Astrocyte of the spinal cord (primary cell): ENCODE measurements around the gene ZNF445.

ENCODE experiments used
- DNase-seq: peaks from one replicate; pipeline ENCODE4 v3.0.0; 2011; ENCODE audit warnings: low read depth, low spot score
- H3K4me3 ChIP-seq: 2 replicates; pipeline ENCODE4 v1.5.1; 2011; ENCODE audit warnings: low read depth, mild to moderate bottlenecking, low read length, moderate library complexity
- in situ Hi-C: cut with HindIII; loops from 2 replicates; pipeline ENCODE4 v1.10.0; 2017; ENCODE audit warnings: low sequenced_read_pairs
- TF ChIP-seq, protein P1 (sequence below): IDR thresholded peaks from 2 replicates; pipeline ENCODE4 v1.5.1; 2012; ENCODE audit warnings: low read depth, mild to moderate bottlenecking, low read length, inconsistent platforms

The ZNF445 gene

DNA sequence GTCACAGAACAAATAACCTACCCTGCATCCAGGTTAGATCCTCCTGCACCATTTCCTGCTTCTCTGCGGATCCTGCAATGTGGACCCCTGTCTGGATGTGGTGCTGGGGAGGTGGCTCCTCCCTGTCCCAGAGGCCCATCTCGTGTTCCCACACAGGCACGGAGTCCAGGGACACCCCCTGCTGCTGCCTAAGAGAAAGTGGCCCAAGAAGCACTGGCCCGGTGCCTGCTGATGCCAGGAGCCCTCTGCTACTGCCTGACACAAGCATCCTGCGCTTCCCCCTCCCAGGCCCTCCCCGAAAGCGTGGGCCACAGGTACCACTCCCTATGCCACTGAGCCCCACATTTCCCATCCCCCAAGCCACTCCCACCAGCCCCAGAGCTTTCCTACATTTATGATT lies 48.6 kb downstream of the ZNF445 start:
- H3K4me3 ChIP-seq = no peak overlapping the region
- in situ Hi-C loops = no loop called here
- no peak for DNase-seq
- TF ChIP-seq, protein P1, sequence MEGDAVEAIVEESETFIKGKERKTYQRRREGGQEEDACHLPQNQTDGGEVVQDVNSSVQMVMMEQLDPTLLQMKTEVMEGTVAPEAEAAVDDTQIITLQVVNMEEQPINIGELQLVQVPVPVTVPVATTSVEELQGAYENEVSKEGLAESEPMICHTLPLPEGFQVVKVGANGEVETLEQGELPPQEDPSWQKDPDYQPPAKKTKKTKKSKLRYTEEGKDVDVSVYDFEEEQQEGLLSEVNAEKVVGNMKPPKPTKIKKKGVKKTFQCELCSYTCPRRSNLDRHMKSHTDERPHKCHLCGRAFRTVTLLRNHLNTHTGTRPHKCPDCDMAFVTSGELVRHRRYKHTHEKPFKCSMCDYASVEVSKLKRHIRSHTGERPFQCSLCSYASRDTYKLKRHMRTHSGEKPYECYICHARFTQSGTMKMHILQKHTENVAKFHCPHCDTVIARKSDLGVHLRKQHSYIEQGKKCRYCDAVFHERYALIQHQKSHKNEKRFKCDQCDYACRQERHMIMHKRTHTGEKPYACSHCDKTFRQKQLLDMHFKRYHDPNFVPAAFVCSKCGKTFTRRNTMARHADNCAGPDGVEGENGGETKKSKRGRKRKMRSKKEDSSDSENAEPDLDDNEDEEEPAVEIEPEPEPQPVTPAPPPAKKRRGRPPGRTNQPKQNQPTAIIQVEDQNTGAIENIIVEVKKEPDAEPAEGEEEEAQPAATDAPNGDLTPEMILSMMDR = no peak

DNA sequence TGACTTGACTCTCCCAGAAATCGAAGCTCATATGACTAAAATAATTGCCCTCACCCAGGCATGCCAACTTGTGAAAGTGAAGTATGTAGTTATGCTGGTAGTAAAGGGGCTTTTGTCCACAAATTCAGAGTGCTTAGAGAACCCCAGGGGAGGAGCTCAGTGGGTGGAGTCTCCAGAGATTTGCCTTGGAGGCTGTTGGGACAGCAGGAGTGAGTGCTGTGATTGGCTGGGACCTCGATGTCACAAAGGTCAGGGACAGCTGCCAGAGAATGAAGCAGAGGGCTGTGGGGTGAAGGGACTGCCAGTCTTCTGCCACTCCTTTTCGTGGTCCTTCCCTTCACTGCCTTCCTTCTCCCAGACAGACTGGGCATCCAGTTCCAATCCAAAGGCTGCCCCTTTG lies 49.8 kb downstream of the ZNF445 start:
- TF ChIP-seq, protein P1 = no peak
- H3K4me3 ChIP-seq = no peak overlapping the region
- no peak for DNase-seq
- in situ Hi-C loops = no loop called here

DNA sequence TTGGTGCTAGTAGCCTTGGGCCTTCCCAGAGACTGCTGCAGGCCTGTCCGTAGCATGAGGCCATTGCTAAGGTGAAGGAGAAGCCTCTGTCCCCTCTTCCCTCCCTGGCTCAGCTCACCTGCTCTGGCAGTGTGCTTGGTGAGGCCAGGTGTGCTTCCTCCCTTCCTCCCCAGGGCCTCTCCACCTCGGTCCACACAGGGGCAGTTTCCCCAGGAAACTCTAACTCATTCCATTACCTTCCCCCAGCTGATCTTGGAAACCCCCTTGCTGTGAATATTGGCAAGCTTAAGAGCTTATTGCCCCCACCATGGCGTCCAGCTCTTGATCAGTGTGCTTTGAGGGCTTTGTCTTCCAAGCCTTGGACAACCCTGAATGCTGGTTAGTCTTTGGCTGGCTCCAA lies 52.7 kb downstream of the ZNF445 start:
- H3K4me3 ChIP-seq = no peak overlapping the region
- in situ Hi-C loops = no loop called here
- no peak for DNase-seq
- TF ChIP-seq, protein P1 = no peak

DNA sequence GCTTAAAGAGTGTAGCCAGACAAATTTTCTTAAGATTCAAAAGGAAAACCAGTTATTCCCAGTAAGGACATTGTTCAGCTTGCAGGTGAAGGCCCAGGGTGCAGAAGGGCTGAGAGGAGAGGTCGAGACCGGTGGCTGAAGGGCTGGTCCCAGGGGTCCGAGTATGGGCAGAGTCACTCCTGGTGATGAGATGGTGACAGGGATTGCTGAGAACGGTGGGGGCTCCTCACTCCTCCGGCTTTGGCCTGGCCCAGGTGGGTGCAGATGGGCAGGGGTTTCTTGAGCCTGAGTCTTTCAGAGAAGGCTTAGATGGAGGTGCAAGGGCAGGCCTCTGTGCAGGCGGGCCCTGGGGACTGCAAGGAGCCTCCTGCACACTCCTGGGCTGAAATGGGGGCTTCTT lies 56.2 kb downstream of the ZNF445 start:
- no peak overlapping the region for H3K4me3 ChIP-seq
- TF ChIP-seq, protein P1 = no peak
- in situ Hi-C loops = no loop called here
- DNase-seq = no peak

DNA sequence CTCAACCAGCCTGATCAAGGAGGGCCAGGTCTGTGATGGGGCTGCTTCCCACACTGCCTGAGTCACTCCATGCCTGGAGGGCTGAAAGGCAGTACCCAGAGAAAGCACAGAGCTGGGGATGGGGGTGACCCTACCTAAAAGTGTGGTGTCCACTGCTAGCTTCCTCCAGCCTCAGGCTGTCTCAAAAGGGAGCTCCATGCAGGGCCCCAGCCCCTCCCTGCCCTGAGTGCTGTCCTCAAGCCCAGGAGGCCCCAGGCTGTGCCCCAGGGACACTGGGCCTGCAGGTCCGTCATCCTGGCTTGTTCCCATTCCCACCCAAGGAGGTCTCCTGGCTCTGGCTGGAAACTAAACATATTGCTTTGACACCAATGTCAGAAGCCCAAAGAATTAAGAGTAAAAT lies 56.8 kb downstream of the ZNF445 start:
- TF ChIP-seq, protein P1 = no peak
- no peak overlapping the region for H3K4me3 ChIP-seq
- in situ Hi-C loops = no loop called here
- DNase-seq = no peak

DNA sequence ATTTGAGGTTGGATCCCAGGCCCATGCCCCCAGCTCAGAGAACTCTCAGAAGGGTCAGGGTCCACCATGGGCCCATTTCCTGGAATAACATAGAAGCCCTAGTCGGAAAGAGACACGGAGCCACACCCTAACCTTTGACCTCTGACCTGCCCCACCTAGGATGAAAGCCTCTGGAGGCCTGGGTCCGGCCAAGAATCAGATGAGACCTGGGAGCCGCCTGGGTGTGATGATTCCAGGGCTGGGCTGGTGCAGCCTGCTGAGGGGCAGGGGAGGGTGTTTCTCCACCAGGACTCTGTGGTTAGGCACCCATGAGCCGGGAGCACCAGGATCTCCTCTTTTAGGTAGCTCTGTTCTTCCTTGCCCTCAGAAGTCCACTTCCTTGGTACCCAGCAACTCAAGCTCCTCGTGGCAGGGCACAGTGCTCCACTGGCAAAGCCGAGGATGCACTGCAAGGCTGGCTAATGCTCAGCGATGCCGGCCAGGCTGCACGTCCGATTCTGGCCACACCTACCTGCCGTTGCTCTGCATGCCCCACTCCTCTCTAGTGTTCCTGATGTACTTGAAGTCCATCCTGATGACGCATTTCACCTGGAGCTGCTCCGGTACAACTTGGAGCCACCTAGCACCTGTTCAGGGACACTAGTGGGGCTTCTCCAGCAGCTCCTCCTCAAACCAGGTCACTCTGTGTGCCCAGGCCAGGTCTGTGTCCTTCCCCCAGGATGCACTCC lies 57.4 kb downstream of the ZNF445 start:
- in situ Hi-C loops = no loop called here
- H3K4me3 ChIP-seq = no peak overlapping the region
- DNase-seq = no peak
- TF ChIP-seq, protein P1 = no peak
